22Rv1 (cell line): ENCODE measurements around the gene NRF1.

Source experiments
- H3K27ac ChIP-seq: fragments of 450-650 bp; 2 replicates; pipeline ENCODE4 v1.5.1; 2017
- ZFX ChIP-seq: fragments of 450-650 bp; IDR thresholded peaks from 2 replicates; pipeline ENCODE4 v1.6.1; 2017; ENCODE audit warnings: antibody characterized with exemption, borderline replicate concordance
- TF ChIP-seq, protein P1 (sequence below): fragments of 450-650 bp; IDR thresholded peaks from 2 replicates; pipeline ENCODE4 v1.5.1; 2017; ENCODE audit warnings: mild to moderate bottlenecking

The NRF1 gene

DNA sequence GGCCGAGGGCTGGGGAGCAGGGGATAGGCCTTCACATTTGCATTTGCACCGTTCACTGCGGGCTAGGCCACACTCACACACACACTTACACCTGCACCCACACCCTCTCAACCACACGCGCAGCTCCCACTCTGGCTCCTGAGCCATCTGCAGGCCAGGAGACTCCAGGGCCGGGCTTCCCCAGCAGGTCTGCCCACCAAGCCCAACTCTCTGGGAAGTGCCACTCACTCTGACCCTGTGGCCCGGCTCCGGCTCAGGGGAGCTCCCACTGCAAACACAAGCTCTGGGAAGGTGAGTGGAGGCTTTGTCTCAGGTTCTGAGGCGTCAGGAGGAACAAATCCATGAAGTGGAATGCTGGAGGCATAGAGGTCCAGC, 157.9 kb downstream of the NRF1 start:
- H3K27ac ChIP-seq = no peak overlapping the region
- no peak for TF ChIP-seq ZFX
- TF ChIP-seq, protein P1, sequence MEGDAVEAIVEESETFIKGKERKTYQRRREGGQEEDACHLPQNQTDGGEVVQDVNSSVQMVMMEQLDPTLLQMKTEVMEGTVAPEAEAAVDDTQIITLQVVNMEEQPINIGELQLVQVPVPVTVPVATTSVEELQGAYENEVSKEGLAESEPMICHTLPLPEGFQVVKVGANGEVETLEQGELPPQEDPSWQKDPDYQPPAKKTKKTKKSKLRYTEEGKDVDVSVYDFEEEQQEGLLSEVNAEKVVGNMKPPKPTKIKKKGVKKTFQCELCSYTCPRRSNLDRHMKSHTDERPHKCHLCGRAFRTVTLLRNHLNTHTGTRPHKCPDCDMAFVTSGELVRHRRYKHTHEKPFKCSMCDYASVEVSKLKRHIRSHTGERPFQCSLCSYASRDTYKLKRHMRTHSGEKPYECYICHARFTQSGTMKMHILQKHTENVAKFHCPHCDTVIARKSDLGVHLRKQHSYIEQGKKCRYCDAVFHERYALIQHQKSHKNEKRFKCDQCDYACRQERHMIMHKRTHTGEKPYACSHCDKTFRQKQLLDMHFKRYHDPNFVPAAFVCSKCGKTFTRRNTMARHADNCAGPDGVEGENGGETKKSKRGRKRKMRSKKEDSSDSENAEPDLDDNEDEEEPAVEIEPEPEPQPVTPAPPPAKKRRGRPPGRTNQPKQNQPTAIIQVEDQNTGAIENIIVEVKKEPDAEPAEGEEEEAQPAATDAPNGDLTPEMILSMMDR = no peak

DNA sequence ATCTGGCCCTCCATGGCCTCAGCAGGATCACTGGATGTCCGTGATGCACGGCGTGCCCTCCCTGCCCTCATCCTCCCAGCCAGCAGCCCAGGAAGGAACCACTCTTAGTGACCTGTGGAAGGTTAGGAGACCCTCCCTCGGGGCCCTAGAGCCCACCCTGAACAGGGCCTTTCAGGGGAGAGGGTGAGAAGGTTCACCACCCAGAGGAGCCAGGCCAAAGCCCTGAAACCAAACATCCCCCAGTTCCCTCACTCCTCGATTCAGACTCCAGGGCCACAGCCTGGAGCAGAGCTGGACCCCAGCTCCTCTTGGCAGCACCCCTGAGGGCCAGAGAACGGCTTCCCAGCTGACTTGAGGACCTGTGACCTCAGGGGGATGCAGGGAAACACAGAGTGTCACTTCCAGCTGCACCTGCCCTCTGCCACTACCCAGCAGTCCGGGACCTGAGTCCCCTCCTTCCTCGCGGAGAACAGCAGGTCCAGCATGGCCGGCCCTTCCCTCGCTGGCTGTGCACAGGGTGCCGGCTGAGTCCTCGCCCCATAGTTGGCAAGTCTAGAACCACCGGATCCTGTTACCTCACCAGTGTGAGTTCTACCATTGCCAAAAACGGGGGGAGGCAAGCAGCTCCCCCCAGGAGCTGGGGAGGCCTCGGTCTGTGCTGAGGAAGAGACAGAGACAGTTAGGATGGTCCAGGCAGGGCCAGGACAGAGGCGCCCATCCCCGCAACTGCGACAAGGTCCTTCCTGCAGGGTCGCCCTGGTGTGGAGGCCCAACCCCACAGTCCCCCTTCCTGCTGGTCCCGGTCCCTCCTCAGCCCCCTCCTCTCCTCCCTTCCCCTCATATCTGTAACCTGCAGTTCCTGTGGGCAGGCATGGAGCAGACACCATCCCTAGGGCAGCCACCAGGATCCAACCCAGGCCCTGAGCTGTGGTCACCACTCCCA, 158.6 kb downstream of the NRF1 start:
- H3K27ac ChIP-seq = no peak overlapping the region
- TF ChIP-seq, protein P1 = no peak
- no peak for TF ChIP-seq ZFX

DNA sequence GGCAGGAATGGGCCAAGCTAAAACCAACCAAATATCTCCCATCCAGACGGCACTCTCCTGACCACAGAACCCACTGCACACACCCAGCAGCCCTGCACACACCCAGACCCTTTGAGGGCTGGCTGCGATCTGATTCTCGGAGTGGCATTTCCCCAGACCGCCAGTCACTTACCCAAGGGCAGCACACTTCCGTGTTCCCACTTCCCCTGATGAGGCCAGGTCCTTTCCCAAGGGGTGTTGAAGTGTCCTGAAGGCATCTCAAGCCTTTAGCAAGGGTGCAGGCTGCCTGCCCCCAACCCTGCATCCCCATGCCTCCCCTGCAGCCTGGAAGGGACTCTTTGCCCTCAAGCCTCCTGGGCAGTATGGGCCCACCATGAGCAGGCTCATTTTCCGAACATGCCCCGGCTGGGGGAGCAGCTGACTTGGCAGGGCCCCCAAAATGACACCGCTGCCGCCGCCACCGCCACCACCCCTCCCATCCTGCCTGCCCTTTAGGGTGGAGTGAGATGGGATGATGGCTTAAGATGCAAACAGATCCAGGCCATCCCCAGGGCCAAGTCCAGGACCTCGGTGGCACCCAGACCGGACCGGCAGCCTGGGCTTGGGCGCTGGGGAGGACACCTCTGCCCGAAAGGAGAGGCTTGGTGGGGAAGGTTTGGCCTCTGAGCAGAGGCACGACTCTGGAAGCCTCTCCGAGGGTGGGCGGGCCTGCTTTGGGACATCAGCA, 159.8 kb downstream of the NRF1 start:
- TF ChIP-seq, protein P1 = no peak
- TF ChIP-seq ZFX = no peak

DNA sequence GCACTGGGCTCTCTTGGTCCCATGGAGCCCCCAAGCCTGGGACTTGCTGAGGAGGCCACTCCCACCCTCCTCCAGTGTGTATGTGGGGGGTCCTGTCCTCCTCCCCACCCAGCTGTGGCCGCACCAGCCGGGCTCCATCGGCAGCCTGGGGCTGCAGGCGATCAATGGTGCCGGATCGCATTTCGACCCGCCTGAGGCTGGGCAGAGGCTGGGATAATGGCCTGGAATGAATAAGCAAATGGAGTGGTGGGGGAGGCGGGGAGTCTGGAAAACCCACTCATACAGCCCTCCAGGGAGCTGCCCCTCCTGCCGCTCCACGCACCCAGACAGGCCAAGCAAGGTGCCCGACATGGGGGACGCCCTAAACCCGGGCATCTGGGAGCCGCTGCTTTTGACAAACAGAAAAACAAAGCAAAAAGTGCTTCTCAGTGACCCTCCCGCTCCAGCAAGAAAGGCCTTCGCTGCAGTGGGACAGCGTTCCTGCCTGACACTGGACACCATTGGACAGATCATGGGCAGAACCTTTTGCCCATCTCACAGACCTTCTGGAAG, 160.5 kb downstream of the NRF1 start:
- TF ChIP-seq, protein P1 = no peak
- TF ChIP-seq ZFX = no peak
- H3K27ac ChIP-seq = no peak overlapping the region

More for the DNA sequence above, 159.8 kb downstream of the NRF1 start:
- H3K27ac ChIP-seq = no peak overlapping the region

DNA sequence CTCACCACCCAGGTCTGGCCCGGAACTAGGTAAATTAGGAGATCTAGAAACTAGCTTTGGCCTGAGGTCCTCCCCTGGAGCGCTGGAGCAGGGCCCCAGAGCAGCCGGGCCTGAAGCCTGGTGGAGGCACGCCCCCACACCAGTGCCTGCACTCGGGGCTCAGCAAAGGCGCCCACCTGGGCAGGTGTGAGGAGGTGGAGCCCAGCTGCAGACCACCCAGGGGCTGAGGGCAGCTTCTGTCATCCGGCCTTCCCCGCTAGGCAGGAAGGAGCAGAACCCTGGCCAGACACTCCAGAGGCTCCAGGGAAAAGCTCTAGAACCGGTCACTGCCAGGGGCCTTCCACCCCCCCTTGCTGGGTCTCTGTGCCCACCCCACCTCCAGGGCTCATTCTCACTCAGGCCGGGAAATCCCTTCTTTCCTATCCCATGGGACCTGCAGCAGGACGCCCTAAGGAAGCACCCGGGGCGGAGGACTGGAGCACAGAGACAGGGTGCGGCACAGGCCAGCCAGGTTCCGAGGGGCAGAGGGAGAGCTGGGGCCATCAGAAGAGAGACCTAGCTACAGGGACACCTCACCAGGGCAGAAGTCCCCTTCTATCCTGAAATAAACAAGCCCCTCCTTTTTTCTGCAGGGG, 161.2 kb downstream of the NRF1 start:
- no peak overlapping the region for H3K27ac ChIP-seq
- TF ChIP-seq, protein P1 = no peak
- no peak for TF ChIP-seq ZFX

DNA sequence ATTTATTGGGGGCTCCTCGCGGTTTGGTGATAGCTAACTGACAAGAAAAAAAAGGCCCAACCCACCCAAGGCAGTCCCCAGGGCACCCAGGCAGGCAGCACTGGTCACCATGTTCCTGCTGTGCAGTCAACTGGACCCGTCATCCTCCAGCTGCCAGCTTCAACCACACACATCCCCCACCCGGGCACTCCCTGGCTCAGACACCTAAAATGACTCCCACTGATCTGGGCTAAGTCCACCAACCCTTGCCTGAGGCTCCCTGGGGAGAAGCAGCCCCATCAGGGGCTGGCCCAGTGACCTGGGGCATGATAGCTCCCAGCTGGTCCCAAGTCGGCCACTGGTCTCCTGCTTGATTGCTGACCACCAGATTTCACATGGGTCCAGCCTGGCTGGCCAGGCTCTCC, 161.8 kb downstream of the NRF1 start:
- no peak for TF ChIP-seq ZFX
- TF ChIP-seq, protein P1 = no peak

More for the DNA sequence above, 161.8 kb downstream of the NRF1 start:
- H3K27ac ChIP-seq = no peak overlapping the region
